NCI-H146 treated with DMSO at 0.1 percent for 48 hours (cell line): ENCODE data around the gene LRRK2.
"Not testable (repeated sequence)": the region's sequence is repeated elsewhere in the genome, so short reads cannot be mapped to it uniquely, and the experiment has no call there.

ENCODE experiments used
- DNase-seq: peaks from one replicate; lab custom pipeline; 2025; ENCODE audit not compliant: unreplicated experiment; lab: John Stamatoyannopoulos, UW

Gene LRRK2

GRCh38 chr12:40211186-40211585, 13.6 kb upstream of the LRRK2 start:
- not testable (repeated sequence) for DNase-seq

GRCh38 chr12:40212566-40212965, 12.2 kb upstream of the LRRK2 start:
- DNase-seq, result no peak

- DNase-seq, result no peak
Measured at GRCh38 chr12:40215982-40216381, 8.8 kb upstream of the LRRK2 start.

GRCh38 chr12:40216516-40217288, 8.1 kb upstream of the LRRK2 start:
- no peak for DNase-seq

- no peak for DNase-seq
Measured at GRCh38 chr12:40219760-40220159, 5.0 kb upstream of the LRRK2 start.

DNA sequence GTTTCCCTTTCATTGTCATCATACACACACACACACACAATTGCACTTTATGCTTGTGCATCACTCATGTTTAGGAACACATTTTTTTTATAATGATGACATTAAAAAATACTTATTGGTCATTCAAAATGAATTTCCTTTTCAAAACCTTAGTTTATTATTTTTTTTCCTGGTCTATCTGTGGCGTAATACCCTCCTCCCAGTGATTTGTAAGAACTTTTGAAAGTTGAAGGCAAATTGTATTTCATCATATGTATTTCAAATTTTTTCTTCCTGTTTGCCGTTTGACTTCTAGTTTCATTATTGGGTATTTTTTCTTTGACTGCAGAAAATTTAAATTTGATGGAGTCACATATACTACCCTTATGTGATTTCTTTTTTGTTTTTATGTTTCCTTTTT, 2.5 kb upstream of the LRRK2 start:
- DNase-seq, result no peak

- no peak for DNase-seq
Measured at GRCh38 chr12:40223646-40224045, 1.2 kb upstream of the LRRK2 start.

DNA sequence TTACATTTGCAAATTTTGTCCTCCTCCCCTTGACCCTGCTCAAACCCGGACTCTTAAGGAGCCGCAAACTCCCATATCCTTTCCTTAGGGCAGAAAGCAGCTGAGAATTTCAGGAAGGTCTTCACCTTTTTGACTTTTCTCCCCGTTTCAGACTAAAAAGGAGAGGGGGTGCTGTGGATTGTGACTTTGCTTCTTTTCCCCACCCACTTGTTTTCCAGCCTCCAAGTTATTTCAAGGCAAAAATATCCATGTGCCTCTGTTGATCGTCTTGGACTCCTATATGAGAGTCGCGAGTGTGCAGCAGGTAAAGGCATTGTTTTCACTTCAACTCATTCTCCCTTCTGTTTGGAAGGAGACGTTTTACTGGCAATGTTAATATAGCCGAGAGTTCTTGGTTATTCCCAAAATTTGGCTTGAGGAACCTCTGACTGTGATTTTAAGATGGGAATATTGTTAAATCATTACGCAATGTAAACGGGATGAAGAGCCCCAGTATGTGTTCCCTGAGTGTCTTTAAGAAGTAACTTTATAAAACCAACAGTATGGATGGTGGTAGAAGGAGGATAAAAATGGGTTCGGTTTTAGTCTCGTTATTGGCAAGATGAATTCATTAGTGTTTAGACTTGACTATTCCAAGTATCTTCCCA, 663 bp downstream of the LRRK2 start:
- DNase-seq, result no peak

GRCh38 chr12:40225984-40226602, 1.3 kb downstream of the LRRK2 start:
- no peak for DNase-seq

DNA sequence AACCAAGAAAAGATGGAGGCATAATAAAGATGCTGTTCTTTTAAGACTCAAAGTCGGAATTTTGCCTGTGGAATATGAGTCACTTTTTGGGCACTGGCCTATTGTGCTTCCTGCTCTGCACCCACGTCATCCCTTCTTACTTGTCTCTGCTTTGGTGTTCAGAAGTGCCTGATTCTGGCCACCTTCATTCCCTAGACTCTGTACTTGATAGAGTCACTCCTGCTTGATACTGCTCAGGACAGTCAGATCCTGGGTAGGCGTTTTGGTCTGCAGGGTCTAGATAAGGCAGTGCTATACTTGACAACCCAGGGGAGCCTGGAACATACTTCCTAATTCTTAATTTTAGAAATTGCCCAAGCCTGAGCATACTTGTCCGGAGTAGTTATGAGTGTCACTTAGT, 1.9 kb downstream of the LRRK2 start:
- DNase-seq, result no peak

- no peak for DNase-seq
Measured at GRCh38 chr12:40227447-40227846, 2.6 kb downstream of the LRRK2 start.

DNA sequence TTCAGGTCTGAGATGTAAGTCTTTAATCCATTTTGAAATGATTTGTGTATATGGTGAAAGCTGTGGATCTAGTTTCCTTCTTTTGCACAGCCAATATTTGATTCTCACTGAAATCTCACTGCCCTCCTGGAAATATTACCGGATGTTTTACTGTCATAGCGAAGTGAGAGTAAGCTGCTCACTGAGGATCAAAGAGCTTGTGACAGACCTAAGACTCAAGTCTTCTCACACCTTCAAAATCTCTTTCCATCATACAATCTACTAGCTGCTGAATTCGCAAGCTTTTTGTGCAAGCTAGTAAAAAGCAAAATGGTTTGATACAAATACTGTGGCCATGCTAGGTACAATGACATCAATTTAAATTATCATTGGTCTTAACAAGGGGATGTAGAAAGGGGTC, 3.9 kb downstream of the LRRK2 start:
- no peak for DNase-seq

GRCh38 chr12:40229690-40230651, 5.2 kb downstream of the LRRK2 start:
- no peak for DNase-seq

GRCh38 chr12:40232602-40233001, 7.8 kb downstream of the LRRK2 start:
- no peak for DNase-seq

- no peak for DNase-seq
Measured at GRCh38 chr12:40233741-40234367, 9.1 kb downstream of the LRRK2 start.

DNA sequence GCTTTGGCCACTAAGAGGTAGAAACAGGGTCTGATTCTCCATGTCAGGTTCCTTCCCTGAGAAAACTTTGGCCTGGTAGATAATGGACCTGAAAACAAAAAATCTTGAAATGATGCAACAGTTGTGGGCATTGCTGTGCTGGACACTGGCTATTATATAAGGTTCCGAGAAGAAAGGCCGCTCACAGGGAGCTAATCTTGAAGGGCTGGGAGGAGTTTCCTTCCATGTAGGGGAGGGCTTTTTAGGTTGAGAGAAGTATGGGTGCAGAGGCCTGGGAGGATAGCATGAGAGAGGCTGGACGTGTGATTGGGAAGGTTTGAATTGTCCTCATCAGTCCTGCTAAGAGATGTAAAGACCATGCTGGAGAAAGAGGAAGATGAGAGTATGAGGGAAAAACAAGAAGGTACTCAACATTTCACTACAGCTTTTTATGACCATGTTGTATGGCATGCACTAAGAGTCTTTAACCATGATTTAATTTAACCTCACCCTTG, 11.6 kb downstream of the LRRK2 start:
- DNase-seq, result no peak

DNA sequence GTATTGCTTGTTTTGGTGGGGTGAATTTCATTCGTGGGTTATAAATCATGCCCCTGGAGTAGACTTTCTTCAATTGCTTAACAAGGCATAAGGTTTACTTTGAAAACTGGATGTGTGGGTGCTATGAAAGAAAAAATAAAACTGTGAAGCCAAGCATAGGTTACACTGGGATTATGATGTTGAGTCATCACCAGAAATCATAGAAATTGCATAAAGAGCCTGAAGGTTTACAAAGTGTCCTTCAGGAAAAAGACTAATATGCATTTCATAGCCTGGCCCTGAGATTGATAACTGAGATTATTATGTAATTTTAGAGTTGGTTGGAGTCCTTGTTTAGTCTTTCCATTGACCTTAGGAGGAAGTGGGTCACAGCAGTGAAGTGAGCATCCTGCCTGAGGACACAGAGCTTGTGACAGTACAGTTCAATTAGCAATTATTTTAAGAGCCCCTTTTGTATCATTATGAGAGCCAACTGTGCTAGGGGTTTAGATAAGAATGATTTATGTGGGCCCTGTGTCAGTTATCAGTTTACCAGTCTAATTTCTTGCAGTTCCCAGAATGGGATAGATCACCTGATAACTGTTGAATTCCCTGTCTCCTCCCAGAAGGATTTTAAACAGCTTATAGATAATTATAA, 13.6 kb downstream of the LRRK2 start:
- no peak for DNase-seq

- no peak for DNase-seq
Measured at GRCh38 chr12:40238979-40239378, 14.2 kb downstream of the LRRK2 start.

DNA sequence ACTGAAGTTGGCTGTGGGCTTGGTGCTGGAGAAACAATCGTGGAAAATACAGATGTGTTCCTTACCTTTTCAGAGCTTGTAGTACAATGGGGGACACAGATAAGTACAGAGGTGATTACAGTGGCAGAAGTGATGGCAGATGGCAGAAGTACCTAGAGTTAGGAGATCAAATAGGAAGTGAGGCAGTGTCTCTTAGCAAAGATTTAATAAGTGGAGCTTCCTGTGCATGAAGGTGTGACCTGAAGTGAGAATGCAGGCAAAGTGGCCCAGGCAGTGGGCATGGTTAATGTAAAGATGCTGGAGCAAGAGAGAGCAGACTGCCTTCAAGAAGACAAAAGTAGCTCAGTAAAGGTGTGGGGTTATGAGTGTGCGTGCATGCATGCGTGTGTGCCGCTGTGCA, 16.0 kb downstream of the LRRK2 start:
- DNase-seq, result no peak

DNA sequence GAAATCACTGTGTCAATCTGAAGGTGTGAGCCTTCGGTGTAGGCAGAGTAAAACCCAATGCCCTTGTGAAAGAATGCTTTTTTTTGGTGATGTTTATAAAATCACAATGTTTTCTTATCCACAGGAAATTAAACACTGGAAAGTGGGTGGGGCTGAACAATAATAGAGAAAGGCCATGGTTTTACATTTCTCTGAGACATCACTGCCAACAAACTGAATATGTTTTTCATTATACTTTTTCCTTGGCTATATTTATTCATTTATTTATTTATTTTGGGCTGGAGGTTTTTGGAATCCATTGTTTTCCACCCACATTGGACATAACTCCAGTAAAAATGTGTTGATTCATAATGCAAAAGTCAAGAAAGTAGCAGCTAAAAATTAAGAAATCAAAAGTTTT, 16.9 kb downstream of the LRRK2 start:
- DNase-seq, result no peak
